Spleen (tissue), 7 donors: ENCODE measurements around the gene DDX21.

Source experiments
- CTCF ChIP-seq, 11 experiments: fragments of 200-600 bp in 7 of 11; fragments of 450-650 bp in 4 of 11; sonication (generic) in 4 of 11; IDR thresholded peaks in 8 of 11; conservative IDR thresholded peaks in 3 of 11; 1 replicate in 7 of 11; 2 replicates in 4 of 11; pipeline versions ENCODE4 v1.4.0 to v1.8.0; 2016 to 2021; ENCODE audit warnings: antibody characterized with exemption in 11 of 11, inconsistent platforms in 4 of 11, mild to moderate bottlenecking in 1 of 11
- POLR2A ChIP-seq, 3 donors: fragments of 450-650 bp; IDR thresholded peaks; one replicate each; pipeline ENCODE4 v1.5.1; 2017; ENCODE audit warnings: antibody characterized with exemption in 3 of 3, mild to moderate bottlenecking in 1 of 3
- donor health status: DM: no; HTN: no; CAD: no; lungs with moderate emphysema.
- donor health status: DM: no; HTN: no; CAD: no.
- donor health status: DM: no; HTN: no; CAD: no.

DNA sequence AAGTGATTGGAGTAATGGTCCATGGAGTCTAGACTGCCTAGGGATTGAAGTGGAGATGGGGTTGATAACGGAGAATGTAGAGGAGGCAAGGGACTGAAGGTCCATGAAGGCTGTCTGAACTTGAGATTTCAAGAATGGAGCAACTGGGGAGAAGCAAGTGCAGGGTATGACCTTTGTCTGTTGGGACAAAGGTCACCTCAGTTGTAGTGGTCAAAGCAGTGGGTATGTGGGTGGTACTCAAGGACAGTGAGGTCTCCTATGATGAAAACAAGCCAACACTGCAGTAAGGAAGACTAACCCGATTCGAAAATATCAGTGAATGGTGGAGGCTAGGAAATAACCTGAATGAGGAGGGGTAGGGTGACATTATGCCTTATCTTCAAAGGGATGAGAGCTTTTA, 5.4 kb upstream of the DDX21 start:
- TF ChIP-seq CTCF (IDR thresholded peaks at IDR 0.05 in 8 of 11, conservative IDR thresholded peaks at IDR 0.05 in 3 of 11) (no peak), POLR2A (IDR thresholded peaks at IDR 0.05) (no peak)
